Activated T-helper 1 cell treated with Interleukin-2 at 50 U/mL for 16 hours (primary cell): ENCODE results near the gene SCAPER.

Source experiments
- DNase-seq: peaks from one replicate; pipeline ENCODE4 v3.0.0-alpha.2; 2020; ENCODE audit warnings: low read depth

The SCAPER gene

GRCh38 chr15:76339305-76340197 is 565.6 kb downstream of the SCAPER start:
- DNase-seq, result no peak

DNA sequence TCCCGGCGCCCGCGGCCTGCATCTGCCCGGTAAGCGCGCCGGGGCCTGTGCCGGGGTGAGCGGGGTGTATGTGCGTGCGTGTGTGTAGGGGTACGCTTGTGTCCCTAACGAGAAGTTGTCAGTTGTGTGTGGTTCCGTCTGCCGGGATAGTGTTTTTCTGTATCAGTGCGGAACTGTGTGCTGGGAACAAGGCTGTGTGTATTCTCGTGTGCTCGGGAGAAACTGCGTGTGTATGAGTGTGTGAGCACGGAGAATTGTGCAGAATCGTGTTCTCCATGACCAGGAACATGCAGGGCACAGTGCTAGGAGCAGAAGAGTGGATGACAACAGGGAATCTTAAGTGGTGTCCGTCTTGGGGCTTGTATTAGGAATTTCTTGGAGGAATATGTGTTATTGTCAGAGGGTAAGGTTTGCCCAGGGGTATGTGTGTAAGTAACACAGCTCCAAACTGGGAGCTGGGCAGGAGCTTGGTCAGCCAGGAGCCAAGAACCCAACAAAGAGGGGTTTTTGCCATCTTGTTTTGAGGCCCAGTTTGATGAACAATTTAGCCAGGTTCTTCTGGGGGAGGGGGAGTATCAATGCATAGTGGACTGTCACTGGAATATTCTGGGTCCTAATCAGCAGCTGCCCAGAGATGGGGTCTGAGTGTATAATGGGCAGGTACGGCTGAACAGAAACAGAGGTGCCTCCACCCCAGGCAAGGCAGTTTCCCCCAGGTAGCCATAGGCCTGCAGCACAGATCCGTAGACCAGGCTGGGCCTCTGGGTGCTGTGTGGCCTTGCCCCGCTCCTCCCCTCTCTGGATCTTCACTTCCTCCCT is 566.4 kb downstream of the SCAPER start:
- DNase-seq, result no peak

GRCh38 chr15:76337696-76338485 is 567.2 kb downstream of the SCAPER start:
- DNase-seq, result no peak

GRCh38 chr15:76337059-76337695 is 568.0 kb downstream of the SCAPER start:
- no peak for DNase-seq

DNA sequence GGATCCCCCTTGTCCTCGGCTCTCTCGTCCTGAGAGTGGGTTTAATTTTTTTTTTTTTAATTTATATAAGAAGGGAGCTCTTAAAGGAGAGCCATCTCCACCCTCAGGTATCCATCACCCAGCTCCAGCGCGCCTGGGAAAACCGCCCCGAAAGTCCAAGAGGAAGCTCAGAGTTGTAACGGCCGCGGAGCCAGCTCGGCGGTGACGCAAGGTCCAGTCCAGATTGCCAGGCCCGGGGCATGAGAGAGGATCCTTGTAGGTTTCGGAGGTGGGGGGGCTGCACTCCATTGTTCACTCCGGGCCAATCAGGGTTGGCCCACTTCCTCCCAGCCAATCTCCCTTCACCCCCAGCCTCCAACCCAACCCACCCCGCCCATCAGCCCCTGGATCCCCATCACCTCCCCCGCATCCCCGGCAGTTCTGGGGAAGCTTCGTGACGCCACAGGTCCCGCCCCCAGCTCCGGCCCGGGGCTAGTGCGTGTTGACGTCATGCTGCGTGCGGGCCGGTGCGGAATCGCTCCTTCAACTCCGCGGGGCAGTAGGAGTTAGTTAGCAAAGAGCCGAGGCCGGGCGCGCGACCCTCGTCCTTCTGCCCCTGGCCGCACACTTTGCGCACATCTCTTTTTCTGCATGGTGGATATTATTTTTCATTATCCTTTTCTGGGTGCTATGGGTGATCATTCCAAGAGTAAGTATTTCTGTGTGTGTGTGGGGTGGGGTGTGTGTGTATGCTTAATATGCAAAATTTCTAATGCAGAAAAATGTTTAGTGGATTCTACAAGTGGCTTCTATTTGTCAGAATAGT is 568.7 kb downstream of the SCAPER start, which contains the start of gene ISL2:
TSS of gene ISL2 (plus strand) at position 520 of the 805 bp plus-strand sequence. CDS start at position 631, 111 bp downstream.
- DNase-seq, result no peak

DNA sequence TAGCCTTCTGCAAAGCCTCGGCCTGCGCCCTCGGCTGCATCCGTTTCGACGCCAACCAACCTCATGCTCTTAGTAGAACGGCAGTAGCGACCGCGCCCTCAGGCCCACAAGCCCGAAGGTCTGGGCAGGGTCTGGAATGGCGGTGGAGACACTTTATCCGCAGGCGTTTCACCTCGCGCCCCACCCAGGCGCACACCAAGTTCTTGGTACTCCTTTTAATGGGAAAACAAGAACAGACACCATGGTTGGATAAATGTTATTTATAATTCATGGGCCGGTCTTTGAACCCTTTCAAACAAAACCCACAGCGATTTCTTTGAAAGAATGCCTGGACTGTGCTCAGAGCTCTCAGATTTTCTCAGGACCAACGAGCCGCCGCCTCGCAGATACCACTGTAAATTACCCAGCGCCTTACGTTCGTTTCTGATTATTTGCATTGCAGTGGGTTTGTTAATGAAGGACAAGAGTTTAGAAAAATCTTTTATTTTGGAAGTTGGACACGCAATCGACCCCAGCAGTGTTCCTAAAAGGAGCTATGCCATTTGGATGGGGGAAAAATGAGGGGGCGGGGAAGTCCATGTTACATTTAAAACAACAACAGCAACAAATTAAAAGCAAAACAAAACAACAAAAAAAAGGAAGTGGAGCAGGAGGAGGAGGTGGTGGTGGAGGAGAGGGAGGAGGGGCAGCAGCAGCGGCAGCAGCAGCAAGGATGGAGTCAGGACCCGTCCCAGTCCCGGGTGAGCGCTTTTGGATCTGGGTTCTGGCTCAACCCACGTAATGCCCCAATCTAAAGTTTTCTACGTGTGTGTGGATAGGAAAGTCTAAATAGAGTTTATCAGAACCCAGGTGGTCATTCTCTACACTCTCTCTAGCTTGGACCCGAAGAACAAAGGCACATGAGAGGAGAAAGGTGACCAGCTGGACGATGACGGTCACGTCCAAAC is 569.6 kb downstream of the SCAPER start:
- no peak for DNase-seq

GRCh38 chr15:76334438-76335306 is 570.5 kb downstream of the SCAPER start:
- no peak for DNase-seq

DNA sequence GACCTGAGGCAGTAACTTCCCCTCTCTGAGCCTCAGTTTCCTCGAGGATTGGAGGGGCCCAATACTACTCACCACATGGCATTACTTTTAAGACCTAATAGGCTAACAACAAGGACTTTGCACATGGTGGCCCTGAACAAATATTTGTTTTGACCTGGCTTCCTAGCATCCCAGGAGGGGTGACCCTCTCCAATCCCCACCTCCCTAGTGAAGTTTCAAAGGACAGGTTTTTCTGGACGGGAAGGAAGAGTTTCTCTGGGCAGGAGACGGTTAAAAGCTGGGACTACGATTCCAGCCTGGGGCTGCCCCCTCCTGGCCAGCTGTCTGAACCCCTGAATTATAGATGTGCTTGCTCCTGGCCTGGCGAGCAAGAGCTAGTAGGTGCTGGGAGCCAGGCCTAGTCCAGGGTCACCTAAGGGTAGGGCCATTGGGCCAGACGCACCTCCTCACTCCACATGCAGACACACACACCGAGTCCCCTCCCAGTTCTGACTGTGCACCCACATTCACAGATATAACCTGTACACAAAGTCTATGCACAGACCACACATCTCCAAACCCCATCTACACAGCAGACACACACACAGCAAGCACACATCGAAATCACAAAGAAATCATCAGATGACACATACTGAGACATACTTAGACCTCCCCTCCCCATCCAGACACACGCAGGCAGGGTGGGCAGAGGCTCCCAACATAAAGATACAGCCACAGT is 571.3 kb downstream of the SCAPER start:
- no peak for DNase-seq

DNA sequence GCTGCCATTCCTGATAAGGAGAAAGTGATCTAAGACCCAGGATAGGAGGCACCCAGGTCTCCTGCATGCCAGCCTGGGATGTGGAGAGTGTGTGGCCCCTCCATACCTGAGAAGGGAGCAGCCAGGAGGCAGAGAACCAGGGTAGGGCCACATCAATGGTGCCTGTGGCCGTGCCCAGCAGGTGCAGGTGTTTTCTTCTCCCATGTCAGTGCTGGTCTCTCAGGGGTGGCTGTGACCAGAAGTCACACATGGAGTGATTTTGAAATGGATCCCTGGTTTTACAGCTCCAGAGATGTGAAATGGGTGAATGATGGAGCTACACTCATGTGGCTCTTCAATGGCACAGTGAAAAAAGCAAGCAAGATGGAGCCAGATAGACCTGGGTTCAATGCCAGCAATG is 571.8 kb downstream of the SCAPER start:
- DNase-seq, result no peak

- no peak for DNase-seq
Measured at GRCh38 chr15:76332796-76333195, 572.3 kb downstream of the SCAPER start.

GRCh38 chr15:76330080-76330680 is 575.0 kb downstream of the SCAPER start:
- DNase-seq, result no peak

DNA sequence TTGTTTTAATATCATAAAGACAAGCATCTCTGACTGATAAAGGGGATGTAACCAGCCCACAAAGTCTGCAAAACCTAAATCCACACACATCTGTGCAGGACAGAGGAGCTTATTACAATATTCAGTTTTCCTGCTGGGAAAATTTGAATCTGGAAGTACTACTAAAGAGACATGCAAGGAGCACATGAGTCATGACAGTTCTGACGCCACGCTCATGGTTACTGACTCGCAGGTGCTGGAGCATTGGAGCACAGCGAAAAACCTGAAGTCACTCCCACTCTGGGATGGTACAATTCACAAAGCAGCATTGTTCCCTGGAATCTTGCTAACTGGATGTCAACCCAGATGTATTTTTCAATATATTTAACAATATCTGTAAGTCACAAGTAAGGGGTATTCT is 576.2 kb downstream of the SCAPER start:
- DNase-seq, result no peak

GRCh38 chr15:76328106-76328696 is 576.9 kb downstream of the SCAPER start:
- DNase-seq, result no peak

DNA sequence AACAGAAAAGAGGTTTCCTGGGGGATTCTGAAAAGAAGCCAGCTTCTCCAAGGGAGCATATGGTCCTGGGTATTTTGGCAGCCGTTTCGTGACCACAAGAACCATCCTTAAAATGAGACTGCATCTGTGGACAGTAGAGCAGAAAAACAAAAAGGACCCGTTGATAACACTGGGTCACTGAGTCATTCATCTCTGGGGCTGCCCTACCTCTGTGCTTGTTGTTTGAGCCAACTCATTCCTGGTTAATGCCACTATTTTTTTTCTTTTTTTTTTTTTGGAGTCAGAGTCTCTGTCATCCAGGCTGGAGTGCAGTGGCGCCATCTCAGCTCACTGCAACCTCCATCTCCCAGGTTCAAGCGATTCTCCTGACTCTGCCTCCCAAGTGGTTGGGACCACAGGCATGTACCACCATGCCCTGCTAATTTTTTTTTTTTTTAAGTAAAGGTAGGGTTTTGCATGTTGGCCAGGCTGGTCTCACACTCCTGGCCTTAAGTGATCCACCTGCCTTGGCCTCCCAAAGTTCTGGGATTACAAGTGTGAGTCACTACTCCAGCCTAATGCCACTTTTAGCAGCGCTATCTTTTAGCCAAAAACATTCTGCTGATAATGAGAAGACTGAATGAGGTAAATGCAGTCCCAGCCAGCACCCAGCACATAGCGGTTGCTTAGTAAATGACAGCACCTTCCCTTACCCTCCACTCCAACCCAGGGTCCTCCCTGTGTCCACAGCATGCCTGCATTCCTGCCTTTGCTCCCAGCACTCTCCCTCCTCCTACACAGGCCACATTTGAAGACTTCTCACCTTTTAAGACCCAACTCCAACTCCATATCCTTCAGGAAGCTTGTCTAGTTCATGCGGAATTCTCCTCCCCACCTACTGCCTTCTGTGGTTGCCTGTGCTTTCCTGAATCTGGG is 577.7 kb downstream of the SCAPER start:
- no peak for DNase-seq

DNA sequence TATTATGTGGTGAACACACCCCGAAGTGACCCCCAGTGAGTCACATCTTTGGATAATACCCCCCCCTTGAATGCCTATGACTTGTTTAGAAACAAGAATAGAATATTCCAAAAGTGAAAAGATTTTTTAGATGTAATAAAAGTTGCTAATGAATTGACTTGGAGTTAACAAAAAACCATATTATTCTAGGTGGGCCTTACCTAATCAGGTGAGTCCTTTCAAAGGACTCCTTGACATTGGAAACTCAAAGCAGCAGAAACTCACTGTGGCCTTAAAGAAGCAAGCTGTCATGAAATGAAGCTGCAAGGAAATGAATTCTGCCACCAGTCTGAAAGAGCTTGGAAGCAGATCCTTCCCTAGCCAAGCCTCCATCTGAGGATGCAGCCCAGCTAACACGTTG is 579.4 kb downstream of the SCAPER start:
- no peak for DNase-seq

GRCh38 chr15:76324066-76324465 is 581.1 kb downstream of the SCAPER start:
- DNase-seq, result no peak
